NCI-H460 (cell line): Measurements from ENCODE around the gene GJA1. TPM values are rescaled to one million over a fixed set of nuclear protein-coding genes. Genes with fewer than 3 reads are reported as not detected.

Experiments used
- DNase-seq: peaks from one replicate; pipeline ENCODE4 v3.0.0-alpha.2; 2016; ENCODE audit warnings: low read depth; ENCODE audit errors: extremely low read depth
- small RNA-seq, 2 experiments: library from RNA; depleted of rRNA; stranded (forward); fragments of <200 nt; gene quantifications; one replicate each; pipeline ENCODE3, GENCODE V24; 2014
- total RNA-seq: library from RNA; depleted of rRNA; stranded (reverse); fragments of >200 nt; shearing (Covaris generic); gene quantifications from 2 replicates; pipeline ENCODE4 v1.2.3, GENCODE V29; 2014; rRNA removed

Gene GJA1
- total RNA-seq, 1 experiment from 2014 or later = 34.1 TPM

DNA sequence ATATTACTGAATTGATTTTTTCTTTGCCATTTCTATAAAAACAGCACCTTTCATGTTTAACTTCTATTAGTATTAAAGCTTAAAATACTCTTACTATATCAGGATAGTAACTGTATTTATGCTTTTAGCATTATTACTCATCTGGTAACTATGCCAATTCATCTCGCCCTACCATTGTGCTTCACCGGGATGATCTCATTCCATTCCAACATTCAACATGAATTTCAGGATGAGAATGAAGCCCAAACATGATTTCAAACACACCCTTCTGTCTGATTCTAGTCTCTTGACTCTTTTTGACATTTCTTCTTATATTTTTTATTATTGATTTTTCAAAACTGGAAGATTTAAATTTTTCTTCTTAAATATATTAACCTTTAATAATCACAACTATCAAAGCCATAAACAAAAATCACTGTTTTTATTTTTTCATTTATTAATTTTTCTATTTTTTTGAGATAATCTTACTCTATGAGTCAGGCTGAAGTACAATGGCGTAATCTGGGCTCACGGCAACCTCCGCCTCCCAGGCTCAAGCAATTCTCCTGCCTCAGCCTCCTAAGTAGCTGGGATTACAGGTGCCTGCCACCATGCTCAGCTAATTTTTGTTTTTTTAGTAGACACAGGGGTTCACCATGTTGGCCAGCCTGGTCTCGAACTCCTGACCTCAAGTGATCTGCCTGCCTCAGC is 46.7 kb downstream of the GJA1 start:
- no peak for DNase-seq

DNA sequence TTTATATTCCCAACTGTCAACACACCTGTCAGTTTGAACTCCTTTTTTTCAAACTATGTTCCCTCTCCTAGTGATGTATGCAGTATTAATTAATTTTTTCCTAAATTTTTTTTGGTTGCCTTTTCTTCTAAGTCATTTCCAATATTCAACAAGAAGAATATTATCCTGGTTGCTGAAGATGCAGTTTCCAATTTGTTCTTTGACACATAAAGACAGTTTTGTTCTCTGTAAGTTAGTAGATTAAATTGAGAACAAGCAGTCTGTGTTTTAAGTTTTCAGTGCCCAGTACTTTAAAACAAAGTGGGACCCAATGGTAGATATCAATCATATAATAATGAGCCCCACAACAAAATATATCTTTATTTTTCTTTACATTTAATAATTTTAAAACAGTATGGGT is 47.3 kb downstream of the GJA1 start:
- no peak for DNase-seq

- no peak for DNase-seq
These were observed 49.9 kb downstream of the GJA1 start for GRCh38 chr6:121485359-121485811.

- DNase-seq = no peak
These were observed 56.1 kb downstream of the GJA1 start for GRCh38 chr6:121491576-121491975.

DNA sequence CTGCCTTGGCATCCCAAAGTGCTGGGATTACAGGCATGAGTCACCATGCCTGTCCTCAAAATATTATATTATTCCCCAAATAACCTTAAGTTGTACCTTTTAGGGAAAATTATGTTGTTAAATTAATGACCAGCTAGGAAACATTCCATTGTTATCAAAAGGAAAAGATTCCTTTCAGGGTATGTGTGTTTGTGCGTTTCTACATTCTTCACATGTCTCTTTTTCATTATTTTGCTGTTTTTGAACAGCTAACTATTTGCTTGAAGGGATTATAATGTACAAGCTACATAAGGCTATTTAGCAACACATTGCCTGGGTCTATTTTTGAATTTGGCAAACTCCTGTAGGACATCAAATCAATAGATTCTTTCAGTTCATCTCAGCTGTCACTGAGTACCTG is 57.1 kb downstream of the GJA1 start:
- DNase-seq = no peak

- DNase-seq = no peak
These were observed 62.5 kb downstream of the GJA1 start for GRCh38 chr6:121497970-121498375.

GRCh38 chr6:121498481-121499276 is 63.2 kb downstream of the GJA1 start:
- no peak for DNase-seq

Small RNAs within 50 kb of the gene (small RNA-seq; reads per million reads assigned to genes)
- 0 to 0.06 reads per million in 2 experiments for gene RNU4-35P

Other genes with a start within 250 kb of the GJA1 start
- 5.1 and 6.2 TPM in 2 replicates for gene TBC1D32, start 101.2 kb upstream of the GJA1 start, total RNA-seq